NK-92 (cell line): Measurements from ENCODE around the gene AQP9.

Source experiments
- DNase-seq: peaks from one replicate; lab custom pipeline; 2025; ENCODE audit not compliant: unreplicated experiment; lab: John Stamatoyannopoulos, UW

The AQP9 gene

DNA sequence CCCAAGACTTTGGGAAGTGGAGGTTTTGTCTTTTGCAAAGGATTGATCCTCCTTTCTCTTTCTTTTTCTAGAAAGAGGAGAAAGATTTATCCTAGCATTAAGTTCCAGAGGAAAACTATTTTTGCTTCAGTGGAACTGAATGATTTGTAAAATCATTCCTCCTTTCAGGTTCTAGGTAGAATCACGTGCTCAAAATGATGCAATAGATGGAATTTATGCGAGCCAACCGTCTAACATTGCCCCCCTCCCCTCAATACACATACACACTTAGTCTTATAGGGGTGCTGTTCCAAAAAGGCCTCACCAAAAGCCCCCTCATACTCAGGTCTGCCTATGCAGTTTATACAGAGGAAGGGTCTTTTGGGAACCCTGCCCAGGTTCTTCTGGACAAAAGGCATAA lies 85.3 kb downstream of the AQP9 start:
- no peak for DNase-seq

- DNase-seq = no peak
Observed at GRCh38 chr15:58224068-58224467, 85.9 kb downstream of the AQP9 start.

- DNase-seq = no peak
Observed at GRCh38 chr15:58227706-58228543, 89.7 kb downstream of the AQP9 start.

GRCh38 chr15:58228718-58229117 lies 90.5 kb downstream of the AQP9 start:
- DNase-seq = no peak

GRCh38 chr15:58229297-58229768 lies 91.2 kb downstream of the AQP9 start:
- DNase-seq = no peak

- DNase-seq = no peak
Observed at GRCh38 chr15:58232281-58233065, 94.3 kb downstream of the AQP9 start.

- DNase-seq = no peak
Observed at GRCh38 chr15:58233341-58233740, 95.2 kb downstream of the AQP9 start.
